Caki2 (cell line): ENCODE results near the gene GPR37L1. TPM values are rescaled to one million over a fixed set of nuclear protein-coding genes. Genes with fewer than 3 reads are reported as not detected.

ENCODE experiments used
- DNase-seq: peaks from one replicate; pipeline ENCODE4 v3.0.0-alpha.2; 2015; ENCODE audit warnings: low read depth
- in situ Hi-C: cut with HindIII; loops from 2 replicates; pipeline ENCODE4 v1.10.0; 2016; ENCODE audit warnings: low sequenced_read_pairs, low pct_unique_long_range_greater_than_20kb, mixed read lengths
- total RNA-seq: library from RNA; depleted of rRNA; stranded (reverse); fragments of >200 nt; shearing (Covaris generic); gene quantifications from 2 replicates; pipeline ENCODE4 v1.2.3, GENCODE V29; 2014; ENCODE audit warnings: low replicate concordance; rRNA removed

The GPR37L1 gene, protein sequence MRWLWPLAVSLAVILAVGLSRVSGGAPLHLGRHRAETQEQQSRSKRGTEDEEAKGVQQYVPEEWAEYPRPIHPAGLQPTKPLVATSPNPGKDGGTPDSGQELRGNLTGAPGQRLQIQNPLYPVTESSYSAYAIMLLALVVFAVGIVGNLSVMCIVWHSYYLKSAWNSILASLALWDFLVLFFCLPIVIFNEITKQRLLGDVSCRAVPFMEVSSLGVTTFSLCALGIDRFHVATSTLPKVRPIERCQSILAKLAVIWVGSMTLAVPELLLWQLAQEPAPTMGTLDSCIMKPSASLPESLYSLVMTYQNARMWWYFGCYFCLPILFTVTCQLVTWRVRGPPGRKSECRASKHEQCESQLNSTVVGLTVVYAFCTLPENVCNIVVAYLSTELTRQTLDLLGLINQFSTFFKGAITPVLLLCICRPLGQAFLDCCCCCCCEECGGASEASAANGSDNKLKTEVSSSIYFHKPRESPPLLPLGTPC
- total RNA-seq: not detected in 2 replicates

DNA sequence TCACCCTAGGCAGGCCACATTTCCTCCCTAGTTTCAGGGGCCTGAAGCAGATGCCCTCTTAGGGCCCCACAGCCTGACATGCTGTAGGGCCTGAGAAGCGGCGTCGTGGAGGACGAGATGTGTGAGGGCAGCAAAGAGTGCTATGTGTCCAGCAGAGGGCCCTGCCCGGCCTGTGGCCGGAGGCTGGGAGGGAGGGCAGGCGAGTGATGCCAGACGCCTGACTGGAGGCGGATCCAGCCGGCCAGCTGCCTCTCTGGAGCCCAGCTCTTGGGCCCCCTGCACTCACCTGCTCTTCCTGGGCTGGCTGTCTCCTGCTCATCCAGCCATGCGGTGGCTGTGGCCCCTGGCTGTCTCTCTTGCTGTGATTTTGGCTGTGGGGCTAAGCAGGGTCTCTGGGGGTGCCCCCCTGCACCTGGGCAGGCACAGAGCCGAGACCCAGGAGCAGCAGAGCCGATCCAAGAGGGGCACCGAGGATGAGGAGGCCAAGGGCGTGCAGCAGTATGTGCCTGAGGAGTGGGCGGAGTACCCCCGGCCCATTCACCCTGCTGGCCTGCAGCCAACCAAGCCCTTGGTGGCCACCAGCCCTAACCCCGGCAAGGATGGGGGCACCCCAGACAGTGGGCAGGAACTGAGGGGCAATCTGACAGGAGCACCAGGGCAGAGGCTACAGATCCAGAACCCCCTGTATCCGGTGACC lies at the start of gene GPR37L1:
Gene GPR37L1 (plus strand): TSS at position 279 of the 697 bp plus-strand sequence. CDS start 47 bp downstream, at position 326.
- DNase-seq: peak; percentile 43
- in situ Hi-C loops: no loop called here

DNA sequence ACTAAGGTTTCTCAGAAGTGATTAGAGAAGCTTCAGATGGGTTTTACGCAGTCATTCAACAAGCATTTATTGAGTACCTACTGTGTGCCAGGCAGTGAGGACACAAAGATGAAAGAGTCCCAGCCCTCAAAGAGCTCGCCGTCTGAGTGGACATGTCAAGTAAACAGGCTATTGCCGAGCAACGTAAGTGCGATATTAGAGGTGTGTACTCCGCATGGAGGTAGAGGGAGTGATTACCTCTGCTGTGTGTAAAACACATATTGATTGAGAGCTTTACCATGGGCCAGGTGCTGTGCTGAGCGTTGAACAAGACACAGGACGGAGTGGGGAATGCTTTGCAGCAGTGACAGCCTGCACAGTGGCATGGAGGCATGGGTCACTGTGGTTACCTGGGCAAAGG lies 49.5 kb upstream of the GPR37L1 start:
- DNase-seq: no peak
- in situ Hi-C loops: no loop called here

DNA sequence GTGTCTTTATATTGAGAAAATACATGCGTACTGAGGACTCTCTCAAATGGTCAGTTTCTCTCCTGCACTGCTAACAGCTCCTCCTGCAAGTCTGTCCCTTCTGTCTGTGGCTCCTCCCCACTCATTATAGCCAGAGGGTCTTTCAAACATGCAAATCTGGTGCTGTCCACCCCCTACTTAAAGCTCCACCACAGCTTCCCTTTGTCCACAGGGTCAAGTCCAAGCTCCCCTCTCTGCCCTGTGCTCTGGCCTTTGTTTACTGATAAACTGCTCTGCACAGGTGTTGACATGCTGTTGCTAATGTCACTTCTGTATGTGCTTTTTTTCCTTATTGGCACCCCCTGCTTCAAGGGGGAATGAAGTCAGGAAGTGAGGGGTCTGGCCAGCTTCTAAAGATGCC lies 47.7 kb upstream of the GPR37L1 start:
- in situ Hi-C loops: no loop called here
- no peak for DNase-seq

DNA sequence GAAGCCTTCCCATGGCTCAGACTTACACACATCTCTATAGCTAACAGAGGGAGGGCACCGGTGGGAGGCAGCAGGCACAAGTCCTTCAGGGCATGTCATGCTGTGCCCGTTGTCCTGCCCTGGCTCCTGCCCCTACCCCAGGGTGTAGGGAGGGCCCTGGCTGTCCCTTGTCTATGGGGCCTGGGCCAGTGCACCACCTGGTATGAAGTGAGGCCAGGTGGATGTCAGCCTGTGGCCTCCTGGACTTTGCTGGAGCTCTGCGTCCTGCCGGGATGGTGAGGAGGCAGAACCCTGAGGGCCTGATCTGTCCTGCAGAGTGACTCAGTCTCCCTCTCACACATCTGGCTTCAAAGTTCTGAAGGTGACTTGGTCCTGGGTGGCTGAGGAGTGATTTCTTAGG lies 47.3 kb upstream of the GPR37L1 start:
- in situ Hi-C loops: no loop called here
- DNase-seq: no peak

DNA sequence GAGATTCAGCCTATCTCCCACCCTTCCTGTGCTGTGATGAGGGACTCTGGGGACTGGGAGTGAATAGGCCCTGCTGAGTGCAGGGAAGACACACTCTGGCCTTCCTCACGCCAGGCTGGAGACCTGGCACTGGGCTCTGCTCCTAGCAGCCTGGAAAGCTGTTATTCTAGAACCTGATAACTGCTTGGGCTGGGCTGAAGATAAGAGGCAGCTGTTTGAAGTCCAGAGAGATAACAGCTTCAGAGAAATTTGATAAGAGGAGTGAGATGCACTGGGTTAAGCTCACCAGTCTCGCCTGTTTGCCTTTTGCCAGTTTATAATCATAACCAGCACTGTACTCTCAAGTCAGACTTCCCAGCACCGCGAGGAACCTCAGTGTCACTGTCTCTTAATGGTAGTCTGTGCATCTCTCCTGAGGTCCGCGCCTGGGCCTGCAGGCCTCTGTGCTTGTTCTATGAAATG lies 46.6 kb upstream of the GPR37L1 start:
- DNase-seq: no peak
- in situ Hi-C loops: no loop called here

DNA sequence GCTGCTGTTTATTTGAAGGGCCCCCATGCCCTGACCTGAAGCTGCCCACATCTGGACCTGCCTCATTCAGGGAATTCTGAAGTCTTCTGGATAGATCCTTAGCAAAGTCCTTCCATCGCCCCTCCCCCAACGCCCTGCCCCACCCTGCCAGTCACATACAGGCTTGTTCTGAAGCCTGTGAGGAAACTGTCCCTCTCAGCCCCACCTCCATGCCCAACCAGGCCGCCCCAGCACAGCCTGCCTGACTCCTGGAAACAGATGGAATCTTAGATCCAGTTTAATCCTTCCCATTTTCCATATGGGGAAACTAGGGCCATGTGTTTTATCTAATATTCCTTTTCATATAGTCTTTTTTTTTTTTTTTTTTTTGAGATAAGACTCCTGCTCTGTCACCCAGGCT lies 44.5 kb upstream of the GPR37L1 start:
- in situ Hi-C loops: no loop called here
- no peak for DNase-seq

DNA sequence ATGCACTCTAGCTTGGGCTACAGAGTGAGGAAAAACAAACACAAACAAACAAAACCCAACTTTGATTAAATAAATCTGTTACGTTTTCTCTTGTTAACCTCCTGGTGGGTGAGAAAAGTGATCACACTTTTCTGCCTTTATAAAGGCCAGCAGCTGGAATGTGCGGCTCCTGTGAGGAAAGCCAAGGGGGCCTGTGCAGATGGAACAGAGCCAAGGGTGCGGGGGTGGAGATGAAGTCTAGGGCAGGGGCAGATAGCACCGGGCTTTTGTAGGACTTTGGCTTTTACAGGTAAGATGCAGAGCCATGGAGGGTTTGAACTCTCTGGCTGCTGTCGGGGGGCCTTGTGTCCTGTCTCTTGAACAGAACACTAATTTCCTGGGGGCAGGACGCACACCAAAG lies 40.7 kb upstream of the GPR37L1 start:
- in situ Hi-C loops: no loop called here
- no peak for DNase-seq

DNA sequence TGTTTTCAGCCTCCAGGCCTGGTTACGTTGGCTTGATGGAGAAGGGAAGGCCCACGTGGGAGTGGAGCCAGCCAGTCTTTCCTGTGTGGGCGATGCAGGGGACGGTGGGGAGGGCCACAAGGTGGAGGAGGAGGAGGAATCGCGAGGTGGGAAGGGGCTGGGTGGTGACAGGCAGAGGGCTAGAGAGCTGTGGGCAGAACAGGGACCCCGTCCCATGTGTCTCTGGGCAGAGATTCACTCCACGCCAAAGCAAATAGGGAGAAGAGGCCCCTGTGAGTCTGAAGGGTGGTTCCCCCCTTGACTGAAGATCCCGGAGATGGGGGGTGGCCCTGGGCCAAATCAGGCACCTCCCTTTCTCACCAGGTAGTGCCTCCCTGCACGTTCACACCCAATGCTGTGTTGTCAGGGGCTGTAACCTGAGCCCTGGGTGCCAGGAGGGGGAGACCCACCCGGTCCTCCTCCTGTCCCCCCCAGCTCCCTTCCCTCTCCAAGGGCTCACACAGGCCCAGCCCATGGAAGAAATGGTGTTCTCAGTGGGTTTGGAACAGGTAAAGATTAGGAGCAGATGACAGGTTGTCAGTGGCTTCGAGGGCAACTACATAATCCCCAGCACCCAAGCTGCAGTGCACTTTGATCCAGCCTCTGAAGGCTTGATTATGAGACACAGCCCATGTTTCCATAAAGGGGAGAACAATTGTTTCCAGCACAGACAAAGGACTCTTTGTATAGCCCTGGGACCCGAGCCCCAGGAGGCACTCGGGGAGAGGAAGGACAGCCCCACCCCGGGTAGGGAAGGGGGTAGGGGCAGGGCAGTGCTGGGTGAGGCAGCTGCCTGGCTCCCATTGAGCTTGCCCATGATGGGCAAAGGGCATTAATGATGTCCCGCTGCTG lies 37.7 kb upstream of the GPR37L1 start:
- in situ Hi-C loops: no loop called here
- DNase-seq: no peak

DNA sequence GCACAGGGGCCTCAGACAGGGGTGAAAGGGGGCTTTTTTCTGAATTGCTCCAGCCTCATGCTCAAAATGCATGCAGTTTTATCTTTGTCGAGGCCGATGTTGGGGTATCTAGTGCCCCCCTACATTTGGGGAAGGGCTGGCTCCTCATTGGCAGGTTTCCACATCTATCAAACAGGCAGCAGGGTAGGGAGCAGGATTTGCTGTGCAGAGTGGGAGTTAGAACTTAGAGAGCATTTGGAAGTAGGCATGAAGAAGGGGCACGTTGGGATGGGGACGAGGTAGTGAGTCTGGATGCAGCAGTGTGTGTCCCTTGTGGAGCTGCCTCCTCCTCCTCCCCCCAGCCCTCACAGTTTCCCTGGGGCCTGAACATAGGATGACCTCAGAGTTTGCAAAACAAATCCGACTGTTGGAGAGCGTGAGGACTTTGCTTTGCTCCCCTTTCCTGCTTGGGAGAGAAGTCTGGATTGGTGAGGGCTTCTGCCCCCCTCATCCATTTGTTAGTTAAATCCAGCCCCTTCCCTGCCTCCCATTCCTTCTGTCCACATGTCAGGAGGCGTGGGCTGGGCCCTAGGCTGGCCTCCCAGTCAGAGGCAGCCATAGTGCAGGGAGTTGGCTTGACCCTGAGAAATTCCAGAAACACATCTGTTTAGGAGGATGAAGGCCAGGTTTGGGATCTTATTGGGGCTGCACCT lies 36.9 kb upstream of the GPR37L1 start:
- no peak for DNase-seq

DNA sequence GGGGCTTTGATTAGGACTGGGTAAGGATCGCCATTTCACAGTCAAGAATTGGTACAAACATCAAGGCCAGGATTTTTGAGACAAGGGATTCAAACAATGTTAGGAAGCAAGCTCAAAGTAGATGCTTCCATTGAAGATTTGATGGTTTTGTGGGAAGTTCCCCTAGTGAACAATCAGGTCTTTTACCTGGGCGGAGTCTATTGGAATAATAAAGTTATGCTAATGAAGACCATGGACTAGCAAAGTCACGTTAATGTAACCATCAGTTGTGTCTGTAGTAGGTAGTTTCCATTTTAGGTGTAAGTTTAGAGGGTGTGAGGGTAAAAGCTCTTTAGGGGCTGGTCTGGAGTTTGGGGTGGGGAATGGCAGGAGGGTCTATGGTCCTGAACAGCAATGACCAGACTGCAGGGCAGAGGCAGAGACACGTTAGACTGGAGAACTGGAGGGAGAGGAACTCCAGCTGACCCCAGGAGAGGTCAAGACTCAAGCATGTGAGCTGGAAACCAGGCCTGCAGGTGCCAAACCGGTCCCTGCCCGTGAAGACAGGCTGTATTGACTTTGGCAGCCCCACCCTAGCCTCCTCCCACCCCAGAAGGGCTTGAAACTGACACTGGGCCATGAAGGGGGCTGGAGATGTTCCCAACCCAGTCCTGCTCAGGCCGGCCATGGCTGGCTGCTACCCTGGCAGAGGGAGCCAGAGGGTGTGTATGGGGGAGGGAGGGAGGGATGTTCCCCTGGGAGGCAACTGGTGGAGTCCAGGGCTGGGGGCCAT lies 36.0 kb upstream of the GPR37L1 start:
- no peak for DNase-seq
- in situ Hi-C loops: no loop called here

More for the DNA sequence above, 36.9 kb upstream of the GPR37L1 start:
- in situ Hi-C loops: no loop called here

DNA sequence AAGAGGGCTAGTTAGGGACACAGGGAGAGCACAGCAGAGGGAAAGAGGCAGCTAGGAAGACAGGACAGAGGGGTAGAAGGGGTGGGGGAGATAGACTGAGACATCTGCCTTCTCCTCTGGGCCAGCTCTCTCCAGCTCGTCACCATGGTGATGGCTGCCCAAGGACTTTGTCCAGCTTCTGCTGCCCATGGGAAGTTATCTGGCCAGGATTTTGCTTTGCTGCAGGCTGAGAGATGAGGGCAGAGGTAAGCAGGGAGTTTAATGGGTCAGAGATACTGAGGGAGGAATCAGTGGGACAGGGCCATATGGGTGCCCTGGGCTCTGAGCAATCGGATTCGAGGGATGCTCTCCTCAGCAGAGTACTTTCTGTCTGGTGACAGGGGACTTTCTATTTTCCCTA lies 34.5 kb upstream of the GPR37L1 start:
- in situ Hi-C loops: no loop called here

DNA sequence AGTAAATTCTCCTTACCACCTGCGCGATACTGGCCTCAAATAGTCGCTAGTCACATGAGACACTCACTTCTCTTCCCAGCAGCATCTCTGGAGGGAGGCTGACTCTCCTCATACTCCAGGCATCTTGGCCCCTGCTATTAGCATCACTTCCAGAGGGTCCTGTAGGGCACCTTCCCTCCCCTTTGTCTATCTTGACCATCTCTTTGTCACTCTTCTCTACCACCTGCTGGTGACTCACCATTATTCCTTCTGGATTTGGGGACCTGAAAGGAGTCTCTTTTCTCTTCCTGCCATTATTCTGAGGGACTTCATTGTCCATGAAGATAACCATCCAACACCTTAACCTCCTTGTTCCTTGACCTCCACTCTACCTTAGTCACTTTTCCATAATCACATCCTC lies 31.7 kb upstream of the GPR37L1 start:
- no peak for DNase-seq
- in situ Hi-C loops: no loop called here

More for the DNA sequence above, 34.5 kb upstream of the GPR37L1 start:
- DNase-seq: no peak

DNA sequence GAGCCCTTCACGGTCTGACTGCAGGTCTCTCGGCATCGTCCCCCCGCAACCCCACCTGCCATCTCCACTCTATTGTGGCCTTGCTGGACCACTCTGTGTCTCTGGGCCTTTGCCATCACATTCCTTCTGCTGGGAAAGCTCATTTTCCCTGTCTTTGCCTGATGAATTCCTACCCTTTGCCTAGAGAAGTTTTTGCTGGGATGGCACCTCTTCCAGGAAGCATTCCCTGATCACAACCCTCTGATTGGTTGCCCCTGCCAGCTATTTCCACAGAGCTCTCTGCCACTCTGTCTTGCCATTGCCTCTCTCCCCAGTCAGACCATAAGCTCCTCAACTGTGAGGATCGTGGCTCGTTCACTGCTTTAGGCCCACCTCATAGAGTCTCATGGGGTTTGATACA lies 28.9 kb upstream of the GPR37L1 start:
- no peak for DNase-seq
- in situ Hi-C loops: no loop called here

DNA sequence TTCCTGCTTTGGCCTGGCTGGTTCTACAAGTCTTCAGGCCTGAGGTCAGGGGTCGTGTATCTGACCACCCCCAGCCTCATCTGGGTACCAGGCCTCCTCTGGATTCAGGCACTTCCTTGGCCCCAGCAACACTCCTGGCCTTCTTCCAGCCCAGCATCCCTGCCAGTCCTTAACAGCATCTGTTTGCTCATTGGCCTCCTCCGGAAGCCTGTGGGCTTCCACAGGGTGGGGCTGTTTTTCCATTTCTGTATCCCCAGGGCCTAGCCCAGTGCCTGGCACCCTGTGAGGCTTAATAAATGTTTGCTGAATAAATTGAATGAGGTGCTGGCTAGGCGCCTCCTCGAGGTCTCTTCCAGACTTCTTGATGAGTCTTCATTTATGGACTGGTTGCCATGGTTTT lies 21.5 kb upstream of the GPR37L1 start:
- in situ Hi-C loops: no loop called here
- DNase-seq: no peak

DNA sequence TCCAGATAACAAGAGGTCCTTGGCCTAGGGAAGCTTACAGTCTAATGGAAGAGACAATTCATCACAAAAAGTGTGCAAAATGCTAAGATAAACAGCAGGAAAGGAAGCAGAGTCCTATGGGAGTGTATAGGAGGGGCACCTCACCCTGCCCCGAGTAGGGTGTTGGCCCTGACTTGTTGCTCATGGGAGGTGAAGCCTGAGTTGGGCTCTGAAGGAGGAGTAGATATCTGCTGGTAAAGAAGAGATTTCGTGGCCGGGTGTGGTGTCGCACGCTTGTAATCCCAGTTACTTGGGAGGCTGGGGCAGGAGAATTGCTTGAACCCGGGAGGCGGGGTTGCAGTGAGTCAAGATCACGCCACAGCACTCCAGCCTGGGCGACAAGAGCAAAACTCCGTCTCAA lies 18.6 kb upstream of the GPR37L1 start:
- in situ Hi-C loops: no loop called here

DNA sequence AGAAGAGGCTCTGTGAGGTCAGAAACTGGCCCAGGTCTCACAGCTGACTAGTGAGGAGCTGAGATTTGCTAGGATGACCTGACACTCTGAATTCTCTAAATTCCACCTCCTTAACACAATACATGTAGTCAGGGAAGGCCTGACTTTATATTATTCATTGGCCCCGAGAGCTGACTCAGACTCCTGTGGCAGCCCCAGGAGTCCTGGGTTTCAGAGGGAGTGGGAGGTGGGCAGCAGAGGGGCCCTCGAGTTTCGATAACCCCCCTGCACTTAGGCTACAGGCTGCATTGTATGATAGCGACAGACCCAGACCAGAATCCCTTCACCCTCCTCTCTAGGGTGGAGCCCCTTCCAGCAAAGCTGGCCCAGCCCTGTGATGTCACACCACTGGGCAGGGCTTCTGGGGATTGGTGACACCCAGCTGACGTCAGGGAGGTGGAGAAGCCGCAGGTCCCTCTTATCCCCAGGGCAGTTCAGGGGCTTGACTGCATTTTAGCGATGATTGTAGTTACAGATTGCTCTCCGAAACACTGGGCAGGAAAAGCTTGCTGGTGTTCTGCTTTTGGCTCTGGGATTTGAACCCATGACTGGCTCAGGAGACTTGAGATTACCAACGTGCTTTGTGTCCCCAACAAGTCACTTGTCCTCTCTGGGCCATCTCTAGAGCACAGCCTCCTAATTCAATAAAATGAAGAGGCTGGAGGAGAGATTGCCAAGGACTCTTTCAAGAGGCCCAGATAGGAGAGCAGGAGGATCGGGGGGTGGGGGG lies 17.0 kb upstream of the GPR37L1 start:
- in situ Hi-C loops: no loop called here
- peak; percentile 96 for DNase-seq

More for the DNA sequence above, 18.6 kb upstream of the GPR37L1 start:
- DNase-seq: no peak
